NCI-H2227 (cell line): Measurements from ENCODE around the gene NCOA1.
"Not testable (repeated sequence)": the region's sequence is repeated elsewhere in the genome, so short reads cannot be mapped to it uniquely, and the experiment has no call there.

Experiments used
- DNase-seq: peaks from one replicate; lab custom pipeline; 2025; ENCODE audit not compliant: unreplicated experiment; lab: John Stamatoyannopoulos, UW

Gene NCOA1

GRCh38 chr2:24490690-24491541, at the start of gene NCOA1:
Gene NCOA1, plus strand, starts transcription at chr2:24491254. Its CDS starts 167,424 bp downstream, at chr2:24658678.
- DNase-seq = peak; percentile 94

GRCh38 chr2:24448797-24449196, 42.3 kb upstream of the NCOA1 start:
- no peak for DNase-seq

- DNase-seq = no peak
Observed at GRCh38 chr2:24449344-24449743, 41.7 kb upstream of the NCOA1 start.

GRCh38 chr2:24451805-24452501, 39.1 kb upstream of the NCOA1 start:
- no peak for DNase-seq

- DNase-seq = no peak
Observed at GRCh38 chr2:24452502-24452885, 38.6 kb upstream of the NCOA1 start.

- DNase-seq = no peak
Observed at GRCh38 chr2:24453379-24454073, 37.5 kb upstream of the NCOA1 start.

- DNase-seq = peak; percentile 26
Observed at GRCh38 chr2:24454294-24454693, 36.8 kb upstream of the NCOA1 start.

- DNase-seq = no peak
Observed at GRCh38 chr2:24456599-24457556, 34.2 kb upstream of the NCOA1 start.

GRCh38 chr2:24457696-24458386, 33.2 kb upstream of the NCOA1 start:
- no peak for DNase-seq

GRCh38 chr2:24459224-24460161, 31.6 kb upstream of the NCOA1 start:
- peak; percentile 66 for DNase-seq

GRCh38 chr2:24461685-24462084, 29.4 kb upstream of the NCOA1 start:
- no peak for DNase-seq

- DNase-seq = no peak
Observed at GRCh38 chr2:24463271-24463670, 27.8 kb upstream of the NCOA1 start.

- DNase-seq = no peak
Observed at GRCh38 chr2:24466871-24467870, 23.9 kb upstream of the NCOA1 start.

GRCh38 chr2:24468453-24468852, 22.6 kb upstream of the NCOA1 start:
- DNase-seq = not testable (repeated sequence)

GRCh38 chr2:24469148-24469650, 21.9 kb upstream of the NCOA1 start:
- no peak for DNase-seq

GRCh38 chr2:24471662-24472061, 19.4 kb upstream of the NCOA1 start:
- DNase-seq = peak; percentile 20

- no peak for DNase-seq
Observed at GRCh38 chr2:24472416-24472815, 18.6 kb upstream of the NCOA1 start.
